ENCODE measurements around the gene ECT2.

- TF ChIP-seq POLR2AphosphoS5 (IDR thresholded peaks at IDR 0.05; ENCODE audit: low read depth), result no peak
- no peak for TF ChIP-seq CTCF (IDR thresholded peaks at IDR 0.05; ENCODE audit: insufficient read depth, low read length)
- no peak for TF ChIP-seq GABPA (IDR thresholded peaks at IDR 0.05; ENCODE audit: low read depth)
Observed at GRCh38 chr3:172739462-172739861, 11.1 kb upstream of the ECT2 start.
